Right lobe of liver (tissue), 6 donors: ENCODE data around the gene CCDC32. TPM values are rescaled to one million over a fixed set of nuclear protein-coding genes. Genes with fewer than 3 reads are reported as not detected.

Experiments used
- ATAC-seq, 4 donors: fragments of 200-7000 bp; cut with Tn5 transposase; one replicate each; pipeline ENCODE4 v1.9.1; 2020; ENCODE audit warnings: mild to moderate bottlenecking in 4 of 4, moderate library complexity in 4 of 4
- DNase-seq, 3 donors: peaks; one replicate each; pipeline ENCODE4 v3.0.0-alpha.2; 2020
- H3K27ac ChIP-seq, 3 donors: fragments of 200-600 bp; one replicate each; pipeline ENCODE4 v1.8.0; 2022
- H3K27me3 ChIP-seq, 2 donors: fragments of 200-600 bp; one replicate each; pipeline ENCODE4 v1.8.0; 2022
- H3K36me3 ChIP-seq, 4 donors: fragments of 200-600 bp; sonication (generic) in 1 of 4; one replicate each; pipeline versions ENCODE4 v1.5.1 to v1.8.0; 2017 to 2022; ENCODE audit warnings: control low read depth in 1 of 4
- H3K4me1 ChIP-seq, 4 donors: fragments of 200-600 bp; sonication (generic) in 1 of 4; one replicate each; pipeline versions ENCODE4 v1.5.1 to v1.8.0; 2017 to 2022; ENCODE audit warnings: control low read depth in 1 of 4
- H3K4me3 ChIP-seq, 3 donors: fragments of 200-600 bp; one replicate each; pipeline ENCODE4 v1.8.0; 2022
- H3K9me3 ChIP-seq, 4 donors: fragments of 200-600 bp; sonication (generic) in 1 of 4; one replicate each; pipeline versions ENCODE4 v1.5.1 to v1.8.0; 2017 to 2022; ENCODE audit warnings: control low read depth in 1 of 4
- POLR2A ChIP-seq: fragments of 450-650 bp; IDR thresholded peaks from one replicate; pipeline ENCODE4 v1.6.1; 2017; ENCODE audit warnings: antibody characterized with exemption, mild to moderate bottlenecking
- WGBS: methylation state at CpG from one replicate; pipeline ENCODE4 v1.1.6; 2018; ENCODE audit warnings: low coverage, low lambda C conversion rate; ENCODE audit not compliant: insufficient coverage; ENCODE audit errors: missing lambda C conversion rate; 5-methylcytosine and 5-hydroxymethylcytosine counted together
- intact Hi-C, 2 donors: fragments of 100-400 bp; cut with DNase I; formaldehyde crosslinking; loops; one replicate each; pipeline versions ENCODE4 v1.11.2 to v1.14.1; 2022
- small RNA-seq, 2 experiments: library from RNA; depleted of rRNA; stranded (forward); fragments of <200 nt; gene quantifications; one replicate each; pipeline ENCODE3, GENCODE V24; 2016
- total RNA-seq, 6 experiments: library from RNA; depleted of rRNA in 2 of 6; stranded (reverse); fragments of >200 nt in 2 of 6; fragmentation: NEBNext Ultra II Directional in 3 of 6; extraction: Animal tissue kit (Norgen Biotek cat#: 25700) in 3 of 6; gene quantifications; one replicate each; pipeline versions ENCODE4 v1.1.0 to v1.2.4, GENCODE V29; 2016 to 2023
- TF ChIP-seq, protein P1 (sequence below), 4 donors: fragments of 200-600 bp in 3 of 4; fragments of 450-650 bp in 1 of 4; IDR thresholded peaks; one replicate each; pipeline versions ENCODE4 v1.5.1 to v1.8.0; 2016 to 2022; ENCODE audit warnings: antibody characterized with exemption in 4 of 4, mild to moderate bottlenecking in 2 of 4
- donor health status: DM: no; HTN: yes; CAD: no.
- donor health status: DM: no; HTN: no; CAD: no.
- donor health status: DM: no; HTN: no; CAD: no.
- donor health status: DM: no; HTN: yes; CAD: no.
- donor health status: DM: no; HTN: yes; CAD: no.

The CCDC32 gene
- total RNA-seq, 6 experiments from 2014 or later = 6.4 to 12.3 (median 9.9) TPM

DNA sequence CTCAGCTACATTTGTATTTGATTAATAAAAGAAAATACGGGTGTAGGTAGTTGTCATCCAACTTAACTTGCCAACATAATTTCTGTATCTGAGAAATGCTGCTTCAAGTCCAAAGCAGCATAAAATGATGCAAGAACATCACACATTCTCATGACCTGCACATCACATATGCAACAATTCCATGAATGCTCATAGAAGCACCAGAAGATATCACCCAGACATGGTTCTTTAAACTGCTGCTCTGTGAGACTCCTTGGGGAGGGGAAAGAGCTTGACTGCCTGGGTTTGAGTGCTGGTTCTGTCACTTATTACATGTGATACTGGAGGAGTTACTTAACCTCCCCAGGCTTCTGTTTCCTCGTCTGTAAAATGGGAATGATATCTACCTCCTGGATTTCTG, 54.6 kb downstream of the CCDC32 start:
- peaks cover 0 to 12% (median 3%) of the 10 kb centered on the region in 4 donors for H3K4me1 ChIP-seq
- intact Hi-C loops = no loop called here
- no peaks in the 10 kb centered on the region for H3K36me3 ChIP-seq
- no peak for TF ChIP-seq POLR2A
- TF ChIP-seq, protein P1, sequence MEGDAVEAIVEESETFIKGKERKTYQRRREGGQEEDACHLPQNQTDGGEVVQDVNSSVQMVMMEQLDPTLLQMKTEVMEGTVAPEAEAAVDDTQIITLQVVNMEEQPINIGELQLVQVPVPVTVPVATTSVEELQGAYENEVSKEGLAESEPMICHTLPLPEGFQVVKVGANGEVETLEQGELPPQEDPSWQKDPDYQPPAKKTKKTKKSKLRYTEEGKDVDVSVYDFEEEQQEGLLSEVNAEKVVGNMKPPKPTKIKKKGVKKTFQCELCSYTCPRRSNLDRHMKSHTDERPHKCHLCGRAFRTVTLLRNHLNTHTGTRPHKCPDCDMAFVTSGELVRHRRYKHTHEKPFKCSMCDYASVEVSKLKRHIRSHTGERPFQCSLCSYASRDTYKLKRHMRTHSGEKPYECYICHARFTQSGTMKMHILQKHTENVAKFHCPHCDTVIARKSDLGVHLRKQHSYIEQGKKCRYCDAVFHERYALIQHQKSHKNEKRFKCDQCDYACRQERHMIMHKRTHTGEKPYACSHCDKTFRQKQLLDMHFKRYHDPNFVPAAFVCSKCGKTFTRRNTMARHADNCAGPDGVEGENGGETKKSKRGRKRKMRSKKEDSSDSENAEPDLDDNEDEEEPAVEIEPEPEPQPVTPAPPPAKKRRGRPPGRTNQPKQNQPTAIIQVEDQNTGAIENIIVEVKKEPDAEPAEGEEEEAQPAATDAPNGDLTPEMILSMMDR (IDR thresholded peaks at IDR 0.05) = no peak
- ATAC-seq (no peak), DNase-seq (no peak)
- no peak overlapping the region for H3K27ac ChIP-seq
- WGBS = 88% methylated on average over 2 of the region's 2 CpGs
- H3K9me3 ChIP-seq = no peaks in the 10 kb centered on the region
- H3K27me3 ChIP-seq = no peaks in the 10 kb centered on the region
- H3K4me3 ChIP-seq = no peak overlapping the region

DNA sequence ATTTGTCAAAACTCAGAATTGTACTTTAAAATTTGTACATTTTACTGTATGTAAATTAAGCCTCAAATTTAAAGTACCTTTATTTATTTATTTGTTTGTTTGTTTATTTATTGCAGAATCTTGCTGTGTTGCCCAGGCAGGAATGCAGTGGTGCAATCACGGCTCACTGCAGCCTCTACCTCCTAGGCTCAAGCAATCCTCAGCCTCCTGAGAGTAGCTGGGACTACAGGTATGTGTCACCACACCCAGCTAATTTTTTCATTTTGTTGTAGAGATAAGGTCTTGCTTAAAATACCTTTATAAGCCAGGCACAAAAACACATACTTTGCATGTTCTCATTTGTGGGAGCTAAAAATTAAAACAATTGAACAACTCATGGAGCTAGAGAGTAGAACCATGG, 56.6 kb downstream of the CCDC32 start:
- H3K4me3 ChIP-seq = no peak overlapping the region

DNA sequence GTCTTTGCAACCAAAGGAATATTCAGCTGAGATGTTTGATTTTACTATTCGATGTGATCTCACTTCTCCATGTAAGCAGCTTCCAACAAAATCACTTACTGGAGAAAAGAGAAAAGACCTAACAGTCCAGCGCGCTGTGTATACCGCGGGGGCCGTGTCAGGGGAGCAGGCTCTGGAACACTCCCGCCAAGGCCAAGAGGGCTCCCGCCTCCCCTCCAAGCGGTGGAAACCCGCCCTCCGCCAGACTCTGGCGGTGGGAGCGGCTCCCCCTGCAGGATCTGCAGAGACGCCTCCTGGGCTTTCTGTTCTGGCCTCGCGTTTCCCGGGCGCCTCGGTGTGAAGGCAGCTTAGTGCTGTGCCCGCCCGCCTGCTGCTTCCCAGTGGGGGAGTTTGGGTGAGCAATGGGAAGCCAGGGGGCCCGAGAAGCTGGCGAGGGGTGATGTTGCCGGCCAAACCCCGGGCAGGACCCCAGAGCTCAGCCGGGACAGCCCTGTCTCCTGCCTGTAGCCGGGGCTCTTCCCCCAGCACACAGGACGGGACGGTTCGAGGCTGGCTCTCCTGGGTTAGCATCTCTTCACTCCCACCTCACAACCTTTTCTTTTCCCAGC, 57.8 kb downstream of the CCDC32 start:
- TF ChIP-seq, protein P1 (IDR thresholded peaks at IDR 0.05) = peak; percentile 43 to 82 (median 80)
- TF ChIP-seq POLR2A = no peak
- H3K27me3 ChIP-seq = no peaks in the 10 kb centered on the region
- 1% methylated on average over 17 of the region's 30 CpGs for WGBS
- H3K27ac ChIP-seq = no peak overlapping the region
- no peaks in the 10 kb centered on the region for H3K36me3 ChIP-seq
- H3K4me1 ChIP-seq = peaks cover 0 to 12% (median 3%) of the 10 kb centered on the region in 4 donors
- peak overlapping the region in 2 of 3 donors; percentile 31 to 36 for H3K4me3 ChIP-seq
- DNase-seq (peak; percentile 79 to 82 (median 81)), ATAC-seq (peak; percentile 66 to 81 (median 78))
- no peaks in the 10 kb centered on the region for H3K9me3 ChIP-seq
- intact Hi-C loops = no loop called here

More for the DNA sequence above, 56.6 kb downstream of the CCDC32 start:
- ATAC-seq = no peak
- peaks cover 0 to 12% (median 3%) of the 10 kb centered on the region in 4 donors for H3K4me1 ChIP-seq
- WGBS = 100% methylated on average over 1 of the region's 1 CpG
- no peaks in the 10 kb centered on the region for H3K36me3 ChIP-seq
- H3K9me3 ChIP-seq = no peaks in the 10 kb centered on the region
- TF ChIP-seq, protein P1 (IDR thresholded peaks at IDR 0.05) = no peak
- no peak for TF ChIP-seq POLR2A
- intact Hi-C loops = no loop called here
- H3K27ac ChIP-seq = no peak overlapping the region
- H3K27me3 ChIP-seq = no peaks in the 10 kb centered on the region
- DNase-seq = no peak

Small RNA genes within 50 kb of the gene (small RNA-seq; reads per million reads assigned to genes)
- gene RF00017 = 0 reads per million in 2 experiments
- 0 reads per million in 2 experiments for gene RNU6-516P

Other genes starting within 250 kb of the CCDC32 start
- 1 to 10 TPM; 4.6 to 8.7 (median 5.8) TPM for gene INAFM2, start 241.3 kb downstream of the CCDC32 start, total RNA-seq
- gene CCDC9B, start 224.1 kb downstream of the CCDC32 start, total RNA-seq = 10 to 100 TPM in 1 of 6 experiments, 1 to 10 TPM in 5; 4.2 to 11.9 (median 4.7) TPM
- gene PHGR1, start 214.0 kb downstream of the CCDC32 start, total RNA-seq = not detected
- under 1 TPM; 0.06 to 0.71 (median 0.16) TPM for gene DISP2, start 206.8 kb downstream of the CCDC32 start, total RNA-seq
- 10 to 100 TPM in 4 of 6 experiments, 1 to 10 TPM in 2; 5.4 to 17.2 (median 11.2) TPM for gene KNSTRN, start 182.3 kb downstream of the CCDC32 start, total RNA-seq
- 100 to 1,000 TPM in 3 of 6 experiments, 10 to 100 TPM in 3; 89.7 to 231 (median 122) TPM for gene IVD, start 159.2 kb downstream of the CCDC32 start, total RNA-seq
- gene BAHD1, start 124.1 kb downstream of the CCDC32 start, total RNA-seq = 10 to 100 TPM in 1 of 6 experiments, 1 to 10 TPM in 5; 6.5 to 10.5 (median 9.0) TPM
- gene CHST14, start 94.1 kb downstream of the CCDC32 start, total RNA-seq = 1 to 10 TPM; 2.9 to 5.7 (median 4.8) TPM
- 1 to 10 TPM; 4.7 to 7.4 (median 6.1) TPM for gene RPUSD2, start 4.3 kb upstream of the CCDC32 start, total RNA-seq
- gene KNL1, start 29.2 kb upstream of the CCDC32 start, total RNA-seq = 1 to 10 TPM; 1.6 to 9.6 (median 3.6) TPM
- gene RAD51, start 130.1 kb upstream of the CCDC32 start, total RNA-seq = 1 to 10 TPM in 2 of 6 experiments, under 1 TPM in 2, not detected in 2; 0.66 to 1.7 (median 1.1) TPM
- gene RMDN3, start 190.2 kb upstream of the CCDC32 start, total RNA-seq = 10 to 100 TPM; 25.3 to 38.5 (median 29.5) TPM
- 100 to 1,000 TPM in 2 of 6 experiments, 10 to 100 TPM in 4; 65.4 to 181 (median 82.0) TPM for gene GCHFR, start 199.0 kb upstream of the CCDC32 start, total RNA-seq
- 1 to 10 TPM in 2 of 6 experiments, under 1 TPM in 4; 0.51 to 1.6 (median 0.83) TPM for gene C15orf62, start 204.9 kb upstream of the CCDC32 start, total RNA-seq
- 10 to 100 TPM; 11.5 to 49.3 (median 19.5) TPM for gene ZFYVE19, start 242.0 kb upstream of the CCDC32 start, total RNA-seq
- gene DNAJC17, start 242.4 kb upstream of the CCDC32 start, total RNA-seq = 10 to 100 TPM in 5 of 6 experiments, 1 to 10 TPM in 1; 7.8 to 23.7 (median 17.7) TPM